Endothelial cell of umbilical vein (primary cell): ENCODE data around the gene PTTG1IP. TPM values are rescaled to one million over a fixed set of nuclear protein-coding genes. Genes with fewer than 3 reads are reported as not detected.
"Not testable (repeated sequence)": the region's sequence is repeated elsewhere in the genome, so short reads cannot be mapped to it uniquely, and the experiment has no call there.

Experiments used
- BruUV-seq: library from RNA; stranded (reverse); fragments of 400-500 nt; replicated peaks from 2 replicates; lab custom pipeline; 2021; lab: Mats Ljungman, UMichigan
- CTCF ChIA-PET: fragments of 300-600, 350-600 bp; sonication (Branson Sonifier 250); formaldehyde crosslinking; loops from one replicate; lab custom pipeline; 2021; ENCODE audit warnings: antibody characterized with exemption, inconsistent platforms; lab: Charles Lee
- POLR2A ChIA-PET: fragments of 300-600, 350-600 bp; sonication (Branson Sonifier 250); formaldehyde crosslinking; loops from one replicate; lab custom pipeline; 2021; ENCODE audit warnings: antibody characterized with exemption, inconsistent platforms; lab: Charles Lee
- DNase-seq: peaks from one replicate; pipeline ENCODE4 v3.0.0-alpha.2; 2011; ENCODE audit warnings: low read depth, low spot score
- FAIRE-seq: peaks from 2 replicates; lab custom pipeline; 2011; peaks lifted over from hg19 to GRCh38; lab: Jason Lieb, UNC
- H2AFZ ChIP-seq: 2 replicates; pipeline ENCODE4 v1.6.0; 2012; ENCODE audit warnings: low read depth, low read length, control low read depth, inconsistent platforms
- H3K27ac ChIP-seq: 2 replicates; pipeline ENCODE4 v1.5.1; 2011; ENCODE audit warnings: low read depth, mild to moderate bottlenecking, control low read depth, low read length, moderate library complexity; ENCODE audit not compliant: insufficient read depth
- H3K27me3 ChIP-seq, 2 experiments: 2 replicates each; pipeline versions ENCODE4 v1.6.0 to v1.6.1; 2011; ENCODE audit warnings: low read length in 2 of 2, mixed read lengths in 1 of 2; ENCODE audit not compliant: control insufficient read depth in 2 of 2, insufficient read depth in 2 of 2
- H3K36me3 ChIP-seq, 2 experiments: 2 replicates in 1 of 2; 3 replicates in 1 of 2; pipeline ENCODE4 v1.5.1; 2011; ENCODE audit warnings: low read length in 2 of 2, mild to moderate bottlenecking in 1 of 2, moderate library complexity in 1 of 2; ENCODE audit not compliant: control insufficient read depth in 2 of 2, insufficient read depth in 2 of 2; ENCODE audit errors: extremely low read depth in 1 of 2
- H3K4me1 ChIP-seq: 3 replicates; pipeline ENCODE4 v1.5.1; 2011; ENCODE audit warnings: mild to moderate bottlenecking, low read length; ENCODE audit not compliant: control insufficient read depth, insufficient read depth; ENCODE audit errors: extremely low read depth
- H3K4me2 ChIP-seq: 2 replicates; pipeline ENCODE4 v1.6.1; 2011; ENCODE audit warnings: low read length, control low read depth, mixed read lengths; ENCODE audit not compliant: insufficient read depth
- H3K4me3 ChIP-seq, 3 experiments: fragments of 200-600 bp in 1 of 3; sonication (generic), shearing (Covaris generic) in 1 of 3; replicated peaks in 1 of 3; 2 replicates each; pipeline ENCODE4 v1.5.1; 2011 to 2016; ENCODE audit warnings: control low read depth in 3 of 3, low read length in 3 of 3, mild to moderate bottlenecking in 2 of 3, inconsistent platforms in 1 of 3, low read depth in 1 of 3, moderate library complexity in 1 of 3; ENCODE audit not compliant: insufficient read depth in 1 of 3
- H3K79me2 ChIP-seq: 2 replicates; pipeline ENCODE4 v1.6.0; 2012; ENCODE audit warnings: low read length, inconsistent platforms; ENCODE audit not compliant: control insufficient read depth, insufficient read depth
- H3K9ac ChIP-seq: replicated peaks from 2 replicates; pipeline ENCODE3; 2011; ENCODE audit warnings: low read length, control low read depth; ENCODE audit not compliant: insufficient read depth; ENCODE audit errors: extremely low read depth
- H3K9me1 ChIP-seq: replicated peaks from 3 replicates; pipeline ENCODE4 v1.6.0; 2011; ENCODE audit warnings: mild to moderate bottlenecking, low read length; ENCODE audit not compliant: control insufficient read depth, insufficient read depth; ENCODE audit errors: extremely low read depth
- H3K9me3 ChIP-seq: replicated peaks from 2 replicates; pipeline ENCODE4 v1.5.1; 2012; ENCODE audit warnings: low read length, inconsistent platforms; ENCODE audit not compliant: control insufficient read depth, insufficient read depth
- H4K20me1 ChIP-seq: replicated peaks from 2 replicates; pipeline ENCODE3; 2011; ENCODE audit warnings: mild to moderate bottlenecking, low read length; ENCODE audit not compliant: control insufficient read depth, insufficient read depth; ENCODE audit errors: extremely low read depth
- EZH2 ChIP-seq: IDR thresholded peaks from 2 replicates; pipeline ENCODE4 v1.6.1; 2012; ENCODE audit warnings: borderline replicate concordance, low read depth, mild to moderate bottlenecking, moderate library complexity, low read length, inconsistent platforms; ENCODE audit not compliant: severe bottlenecking
- FOS ChIP-seq: IDR thresholded peaks from 2 replicates; pipeline ENCODE4 v1.6.1; 2011; ENCODE audit warnings: mild to moderate bottlenecking, low read length, moderate library complexity, borderline replicate concordance; ENCODE audit not compliant: insufficient read depth
- GATA2 ChIP-seq: IDR thresholded peaks from 2 replicates; pipeline ENCODE4 v1.7.0; 2011; ENCODE audit warnings: low read depth, mild to moderate bottlenecking, moderate library complexity, mixed read lengths, low read length; ENCODE audit not compliant: insufficient read length, insufficient read depth
- JUN ChIP-seq: IDR thresholded peaks from 2 replicates; pipeline ENCODE4 v1.6.1; 2011; ENCODE audit warnings: borderline replicate concordance, low read depth; ENCODE audit not compliant: insufficient read length, insufficient read depth
- MYC ChIP-seq: IDR thresholded peaks from one replicate; pipeline ENCODE4 v1.6.1; 2011; ENCODE audit warnings: mild to moderate bottlenecking, low read depth, low read length
- POLR2A ChIP-seq: IDR thresholded peaks from 2 replicates; pipeline ENCODE4 v1.6.1; 2012; ENCODE audit warnings: low read depth, mild to moderate bottlenecking, control low read depth, low read length
- POLR2AphosphoS5 ChIP-seq: IDR thresholded peaks from 2 replicates; pipeline ENCODE4 v1.6.1; 2012; ENCODE audit warnings: low read depth, mild to moderate bottlenecking, control low read depth, low read length, moderate library complexity; ENCODE audit not compliant: insufficient read depth
- dilution Hi-C: fragments of 300-500 bp; cut with MboI; formaldehyde crosslinking; loops from one replicate; pipeline ENCODE4 v1.15.0; 2019; ENCODE audit warnings: low sequenced_read_pairs; ENCODE audit not compliant: extremely low pct_ligation_motif_present
- intact Hi-C: fragments of 100-400 bp; cut with micrococcal nuclease; formaldehyde crosslinking; loops from one replicate; pipeline ENCODE4 v1.10.0; 2022
- polyA plus RNA-seq, 4 experiments: library from polyadenylated mRNA; depleted of rRNA in 3 of 4; stranded (reverse) in 3 of 4; unstranded in 1 of 4; fragments of >200 nt; gene quantifications; 2 replicates each; pipeline versions ENCODE4 v1.2.1 to v1.2.3, GENCODE V29; 2011 to 2012; ENCODE audit warnings: missing spikeins in 1 of 4
- total RNA-seq: library from RNA; stranded (reverse); gene quantifications from 2 replicates; pipeline ENCODE4 v1.2.3, GENCODE V29; 2021
- TF ChIP-seq, protein P1 (sequence below), 2 donors: IDR thresholded peaks; 1 replicate in 1 of 2; 2 replicates in 1 of 2; pipeline ENCODE4 v1.5.1; 2011; ENCODE audit warnings: low read length in 2 of 2, mild to moderate bottlenecking in 2 of 2, moderate library complexity in 2 of 2, control low read depth in 1 of 2, inconsistent platforms in 1 of 2, low read depth in 1 of 2; ENCODE audit not compliant: insufficient read depth in 1 of 2; ENCODE audit errors: extremely low read depth in 1 of 2
- TF ChIP-seq, protein P2 (sequence below): IDR thresholded peaks from 2 replicates; pipeline ENCODE4 v1.6.1; 2011; ENCODE audit not compliant: insufficient read depth, insufficient read length

Gene PTTG1IP
- total and polyA plus RNA-seq, 2 donors (not counting 3 experiments of a cell fraction or from before 2014, with no cell fraction given): 342 to 415 TPM

DNA sequence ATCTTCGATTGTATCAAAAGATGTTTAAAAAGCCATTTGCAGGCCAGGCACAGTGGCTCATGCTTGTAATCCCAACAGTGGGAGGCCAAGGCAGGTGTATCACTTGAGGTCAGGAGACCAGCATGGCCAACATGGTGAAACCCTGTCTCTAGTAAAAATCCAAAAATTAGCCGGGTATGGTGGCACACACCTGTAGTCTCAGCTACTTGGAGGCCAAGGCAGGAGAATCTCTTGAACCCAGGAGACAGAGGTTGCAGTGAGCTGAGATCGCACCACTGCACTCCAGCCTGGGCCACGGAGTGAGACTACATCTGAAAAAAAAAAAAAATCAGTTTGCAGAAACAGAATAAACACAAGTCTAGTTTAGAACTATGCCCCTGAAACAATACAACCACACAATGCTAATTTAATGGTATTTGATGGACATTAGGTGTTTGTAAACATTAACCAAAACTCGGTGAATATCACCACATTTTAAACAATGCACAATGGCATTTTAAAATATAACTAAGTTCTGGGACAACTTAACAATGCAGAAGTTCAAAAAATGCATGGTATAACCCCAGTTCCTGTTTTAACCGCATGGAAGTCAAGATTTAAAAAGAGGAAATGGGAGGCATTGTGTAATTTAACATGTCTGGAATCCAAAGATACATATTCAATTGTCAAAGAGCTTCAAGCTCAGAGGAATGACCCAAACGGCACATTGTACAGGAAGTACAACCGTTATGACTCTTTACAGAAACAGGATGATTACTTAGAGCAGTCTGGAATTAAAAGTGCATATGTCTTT is 7.1 kb upstream of the PTTG1IP start:
- Histone ChIP-seq H3K9me3 (no peaks in the 10 kb centered on the region), H3K4me1 (peaks cover 49% of the 10 kb centered on the region), H3K4me3 (no peak overlapping the region), H3K79me2 (no peaks in the 10 kb centered on the region), H3K36me3 (no peaks in the 10 kb centered on the region), H4K20me1 (no peaks in the 10 kb centered on the region), H3K27ac (peak overlapping the region; percentile 98), H3K4me2 (peak overlapping the region; percentile 58), H3K27me3 (no peaks in the 10 kb centered on the region), H2AFZ (peak overlapping the region; percentile 34), H3K9ac (peak overlapping the region; percentile 63), H3K9me1 (no peaks in the 10 kb centered on the region)
- ChIA-PET CTCF (interaction anchor here (0.6 to 7.1 kb wide), 13 partner anchors 8 to 258 kb away, joined by 3 to 47 read pairs (median 4); no protein-coding TSS in a partner anchor), POLR2A (no interaction called here)
- no TSS peak for BruUV-seq
- intact Hi-C loops (loop anchor here (1.0 kb wide), 2 partner anchors 7 to 31 kb away; partner anchors contain the start of gene PTTG1IP), dilution Hi-C loops (no loop called here)
- TF ChIP-seq POLR2AphosphoS5 (peak; percentile 77), EZH2 (no peak), FOS (peak; percentile 49), POLR2A (peak; percentile 35), GATA2 (peak; percentile 44), MYC (no peak), JUN (peak; percentile 58)
- TF ChIP-seq, protein P1, sequence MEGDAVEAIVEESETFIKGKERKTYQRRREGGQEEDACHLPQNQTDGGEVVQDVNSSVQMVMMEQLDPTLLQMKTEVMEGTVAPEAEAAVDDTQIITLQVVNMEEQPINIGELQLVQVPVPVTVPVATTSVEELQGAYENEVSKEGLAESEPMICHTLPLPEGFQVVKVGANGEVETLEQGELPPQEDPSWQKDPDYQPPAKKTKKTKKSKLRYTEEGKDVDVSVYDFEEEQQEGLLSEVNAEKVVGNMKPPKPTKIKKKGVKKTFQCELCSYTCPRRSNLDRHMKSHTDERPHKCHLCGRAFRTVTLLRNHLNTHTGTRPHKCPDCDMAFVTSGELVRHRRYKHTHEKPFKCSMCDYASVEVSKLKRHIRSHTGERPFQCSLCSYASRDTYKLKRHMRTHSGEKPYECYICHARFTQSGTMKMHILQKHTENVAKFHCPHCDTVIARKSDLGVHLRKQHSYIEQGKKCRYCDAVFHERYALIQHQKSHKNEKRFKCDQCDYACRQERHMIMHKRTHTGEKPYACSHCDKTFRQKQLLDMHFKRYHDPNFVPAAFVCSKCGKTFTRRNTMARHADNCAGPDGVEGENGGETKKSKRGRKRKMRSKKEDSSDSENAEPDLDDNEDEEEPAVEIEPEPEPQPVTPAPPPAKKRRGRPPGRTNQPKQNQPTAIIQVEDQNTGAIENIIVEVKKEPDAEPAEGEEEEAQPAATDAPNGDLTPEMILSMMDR (IDR thresholded peaks at IDR 0.05; ENCODE audit: extremely low read depth in 1 of 2, insufficient read depth in 1 of 2, low read depth in 1 of 2, low read length in 2 of 2): no peak
- TF ChIP-seq, protein P2, sequence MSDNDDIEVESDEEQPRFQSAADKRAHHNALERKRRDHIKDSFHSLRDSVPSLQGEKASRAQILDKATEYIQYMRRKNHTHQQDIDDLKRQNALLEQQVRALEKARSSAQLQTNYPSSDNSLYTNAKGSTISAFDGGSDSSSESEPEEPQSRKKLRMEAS: no peak
- FAIRE-seq (peak; percentile 91), DNase-seq (peak; percentile 94)

DNA sequence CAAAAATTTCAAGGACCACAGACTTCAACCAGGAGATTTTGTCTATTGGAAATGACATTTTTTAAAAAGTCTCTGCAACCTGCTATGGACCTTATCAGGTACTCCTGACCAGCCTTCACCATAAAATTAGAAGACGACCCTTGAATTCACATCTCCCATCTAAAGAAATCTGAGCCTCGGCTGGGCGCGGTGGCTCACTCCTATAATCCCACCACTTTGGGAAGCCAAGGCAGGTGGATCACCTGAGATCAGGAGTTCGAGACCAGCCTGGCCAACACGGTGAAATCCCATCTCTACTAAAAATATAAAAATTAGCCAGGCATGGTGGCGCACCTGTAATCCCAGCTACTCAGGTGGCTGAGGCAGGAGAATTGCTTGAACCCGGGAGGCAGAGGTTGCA is 5.7 kb upstream of the PTTG1IP start:
- H3K27ac ChIP-seq, POLR2A ChIA-PET, BruUV-seq: not testable (repeated sequence)

More for the DNA sequence above, 5.7 kb upstream of the PTTG1IP start:
- peaks cover 60% of the 10 kb centered on the region for H3K4me1 ChIP-seq
- intact Hi-C loops, H3K9me3 ChIP-seq, H3K79me2 ChIP-seq, dilution Hi-C loops, H3K4me3 ChIP-seq, H4K20me1 ChIP-seq, H2AFZ ChIP-seq, H3K36me3 ChIP-seq, H3K4me2 ChIP-seq, H3K27me3 ChIP-seq, H3K9ac ChIP-seq, DNase-seq, H3K9me1 ChIP-seq, FAIRE-seq: not testable (repeated sequence)
- CTCF ChIA-PET: interaction anchor here (0.6 to 7.1 kb wide), 4 partner anchors 9 to 124 kb away, joined by 3 to 47 read pairs (median 7); no protein-coding TSS in a partner anchor
